ENCODE data around the gene HEG1. TPM values are rescaled to one million over a fixed set of nuclear protein-coding genes. Genes with fewer than 3 reads are reported as not detected.
"Not testable (repeated sequence)": the region's sequence is repeated elsewhere in the genome, so short reads cannot be mapped to it uniquely, and the experiment has no call there.

HEG1 gene
- total RNA-seq, 2 donors from 2014 or later = 202 to 210 TPM

DNA sequence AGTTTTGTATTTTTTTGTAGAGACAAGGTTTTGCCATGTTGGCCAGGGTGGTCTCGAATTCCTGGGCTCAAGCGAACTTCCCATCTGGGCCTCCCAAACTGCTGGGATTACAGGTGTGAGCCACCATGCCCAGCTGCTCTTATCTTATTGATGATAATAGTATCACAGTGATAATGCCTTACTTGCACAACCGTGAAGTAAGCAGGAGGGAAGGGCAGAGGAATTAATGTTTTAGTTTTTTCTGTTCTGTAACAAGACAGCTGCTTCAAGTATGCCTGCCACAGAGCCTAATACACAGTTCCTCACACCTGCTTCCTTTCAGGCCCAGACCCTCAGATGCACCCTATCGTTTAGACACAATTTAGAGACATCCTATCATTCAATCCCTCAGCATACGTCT, 95.1 kb downstream of the HEG1 start:
- peaks cover 0 to 20% of the 10 kb centered on the region in 2 donors for H3K4me1 ChIP-seq
- H3K4me3 ChIP-seq = no peak overlapping the region
- no peaks in the 10 kb centered on the region for H3K9me3 ChIP-seq
- H3K27ac ChIP-seq = no peak overlapping the region
- TF ChIP-seq, protein P1, sequence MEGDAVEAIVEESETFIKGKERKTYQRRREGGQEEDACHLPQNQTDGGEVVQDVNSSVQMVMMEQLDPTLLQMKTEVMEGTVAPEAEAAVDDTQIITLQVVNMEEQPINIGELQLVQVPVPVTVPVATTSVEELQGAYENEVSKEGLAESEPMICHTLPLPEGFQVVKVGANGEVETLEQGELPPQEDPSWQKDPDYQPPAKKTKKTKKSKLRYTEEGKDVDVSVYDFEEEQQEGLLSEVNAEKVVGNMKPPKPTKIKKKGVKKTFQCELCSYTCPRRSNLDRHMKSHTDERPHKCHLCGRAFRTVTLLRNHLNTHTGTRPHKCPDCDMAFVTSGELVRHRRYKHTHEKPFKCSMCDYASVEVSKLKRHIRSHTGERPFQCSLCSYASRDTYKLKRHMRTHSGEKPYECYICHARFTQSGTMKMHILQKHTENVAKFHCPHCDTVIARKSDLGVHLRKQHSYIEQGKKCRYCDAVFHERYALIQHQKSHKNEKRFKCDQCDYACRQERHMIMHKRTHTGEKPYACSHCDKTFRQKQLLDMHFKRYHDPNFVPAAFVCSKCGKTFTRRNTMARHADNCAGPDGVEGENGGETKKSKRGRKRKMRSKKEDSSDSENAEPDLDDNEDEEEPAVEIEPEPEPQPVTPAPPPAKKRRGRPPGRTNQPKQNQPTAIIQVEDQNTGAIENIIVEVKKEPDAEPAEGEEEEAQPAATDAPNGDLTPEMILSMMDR (IDR thresholded peaks at IDR 0.05) = no peak
- H3K27me3 ChIP-seq = no peaks in the 10 kb centered on the region
- no peak for DNase-seq (ENCODE audit: low spot score)
- no peaks in the 10 kb centered on the region for H3K36me3 ChIP-seq

DNA sequence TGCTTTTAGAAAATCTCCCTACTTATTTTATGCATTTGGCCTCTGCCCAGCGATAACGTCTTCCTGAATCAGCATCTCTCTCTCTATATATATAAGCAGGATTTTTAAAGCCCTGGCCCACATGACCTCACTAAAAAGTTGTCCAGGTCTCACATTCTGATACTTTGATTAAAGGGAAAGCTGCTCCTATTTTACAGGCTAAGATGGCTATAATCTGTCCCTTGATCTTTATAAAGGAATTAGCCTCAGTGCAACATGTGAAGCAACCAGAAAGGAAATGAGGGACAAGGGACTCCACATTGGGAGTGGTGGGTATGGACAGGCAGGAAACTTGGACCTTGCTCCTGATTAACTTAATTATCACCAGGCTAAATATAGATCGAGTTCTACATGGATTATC, 95.7 kb downstream of the HEG1 start:
- H3K27ac ChIP-seq = no peak overlapping the region
- no peaks in the 10 kb centered on the region for H3K36me3 ChIP-seq
- H3K9me3 ChIP-seq = no peaks in the 10 kb centered on the region
- no peak for DNase-seq (ENCODE audit: low spot score)
- H3K27me3 ChIP-seq = no peaks in the 10 kb centered on the region
- TF ChIP-seq, protein P1 (IDR thresholded peaks at IDR 0.05) = no peak
- H3K4me1 ChIP-seq = peaks cover 0 to 19% of the 10 kb centered on the region in 2 donors
- no peak overlapping the region for H3K4me3 ChIP-seq

DNA sequence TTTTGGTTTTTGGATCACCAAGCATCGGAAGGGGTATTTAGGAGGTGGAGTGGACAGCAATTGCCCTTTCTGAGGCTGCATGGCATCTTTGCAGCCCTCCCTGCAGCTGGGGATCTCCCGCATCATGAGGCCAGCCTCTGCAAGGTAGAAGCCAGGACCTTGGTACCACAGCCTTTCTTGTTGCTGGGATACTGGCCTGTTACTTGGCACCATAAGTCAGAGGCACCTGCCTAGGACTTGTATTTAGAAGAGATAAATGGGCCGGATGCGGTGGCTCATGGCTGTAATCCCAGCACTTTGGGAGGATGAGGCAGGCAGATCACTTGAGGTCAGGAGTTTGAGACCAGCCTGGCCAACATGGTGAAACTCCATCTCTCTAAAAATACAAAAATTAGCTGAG, 97.8 kb downstream of the HEG1 start:
- H3K4me1 ChIP-seq; H3K36me3 ChIP-seq; H3K27me3 ChIP-seq; H3K9me3 ChIP-seq; H3K4me3 ChIP-seq; DNase-seq (ENCODE audit: low spot score); H3K27ac ChIP-seq: not testable (repeated sequence)

DNA sequence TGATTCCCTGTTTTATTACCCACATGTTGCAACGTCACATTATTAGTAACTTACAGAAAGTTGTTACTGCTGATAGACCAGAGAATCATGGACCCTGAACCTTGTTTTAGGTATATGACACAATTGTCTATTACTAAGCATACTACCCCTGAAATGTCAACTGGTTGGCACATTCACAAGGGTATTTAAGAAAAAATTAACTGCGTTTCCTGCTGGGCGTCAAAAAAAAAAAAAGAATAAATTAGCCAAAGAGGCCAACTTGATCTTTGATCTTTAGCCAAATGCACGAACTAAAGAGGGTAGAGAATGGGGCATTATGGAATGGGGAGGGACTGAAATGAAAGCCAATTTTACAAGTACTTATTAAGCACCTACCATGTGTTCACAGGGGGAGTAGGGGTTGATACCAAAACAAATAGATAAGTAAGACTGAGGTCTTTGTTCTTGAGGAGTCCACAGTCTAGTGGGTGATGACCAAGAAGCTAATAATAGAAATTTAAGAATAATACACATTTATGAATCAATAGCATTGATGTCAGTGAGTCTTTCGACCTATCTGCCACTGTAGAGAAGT, 103.4 kb downstream of the HEG1 start:
- no peaks in the 10 kb centered on the region for H3K4me1 ChIP-seq
- TF ChIP-seq, protein P1 (IDR thresholded peaks at IDR 0.05) = no peak
- DNase-seq (ENCODE audit: low spot score) = no peak
- no peak overlapping the region for H3K27ac ChIP-seq
- no peaks in the 10 kb centered on the region for H3K36me3 ChIP-seq
- no peaks in the 10 kb centered on the region for H3K27me3 ChIP-seq
- no peak overlapping the region for H3K4me3 ChIP-seq
- no peaks in the 10 kb centered on the region for H3K9me3 ChIP-seq

DNA sequence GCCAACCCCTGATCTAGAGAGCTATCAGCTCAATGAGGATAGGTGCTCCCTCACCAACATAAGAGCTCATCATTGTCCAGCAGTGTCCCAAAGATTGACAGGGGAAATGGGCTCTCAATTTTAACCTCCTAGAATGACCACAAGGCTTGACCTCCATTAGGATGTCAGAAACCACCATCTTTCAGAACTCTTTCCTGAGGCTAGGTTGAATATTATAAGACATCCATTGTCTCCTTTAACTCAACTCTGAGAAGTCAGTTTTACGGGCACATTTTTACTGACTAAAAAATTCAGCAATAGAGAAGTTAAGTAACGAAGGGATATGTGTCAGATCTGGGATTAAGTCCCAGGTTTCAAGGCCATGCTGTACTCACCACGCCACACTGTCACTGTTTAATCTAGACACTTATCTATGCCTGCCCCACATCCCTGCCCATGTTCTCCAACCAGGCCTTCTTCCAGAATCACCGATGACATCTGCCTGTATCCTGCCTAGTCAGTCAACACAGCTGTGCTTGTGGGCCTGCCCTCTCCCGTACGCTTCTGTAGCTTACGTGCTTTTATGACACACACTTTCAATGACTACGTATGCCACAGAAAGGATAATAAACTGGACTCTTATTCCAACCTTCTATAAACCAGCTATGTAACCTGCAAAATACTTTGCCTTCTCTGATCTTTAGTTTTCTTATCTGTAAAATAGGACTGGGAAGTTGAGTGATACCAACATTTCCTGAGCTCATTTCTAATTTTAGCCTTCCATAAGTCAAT, 104.1 kb downstream of the HEG1 start:
- no peaks in the 10 kb centered on the region for H3K27me3 ChIP-seq
- H3K36me3 ChIP-seq = no peaks in the 10 kb centered on the region
- DNase-seq (ENCODE audit: low spot score) = no peak
- TF ChIP-seq, protein P1 (IDR thresholded peaks at IDR 0.05) = no peak
- H3K9me3 ChIP-seq = no peaks in the 10 kb centered on the region
- H3K27ac ChIP-seq = no peak overlapping the region
- H3K4me3 ChIP-seq = no peak overlapping the region
- H3K4me1 ChIP-seq = no peaks in the 10 kb centered on the region

DNA sequence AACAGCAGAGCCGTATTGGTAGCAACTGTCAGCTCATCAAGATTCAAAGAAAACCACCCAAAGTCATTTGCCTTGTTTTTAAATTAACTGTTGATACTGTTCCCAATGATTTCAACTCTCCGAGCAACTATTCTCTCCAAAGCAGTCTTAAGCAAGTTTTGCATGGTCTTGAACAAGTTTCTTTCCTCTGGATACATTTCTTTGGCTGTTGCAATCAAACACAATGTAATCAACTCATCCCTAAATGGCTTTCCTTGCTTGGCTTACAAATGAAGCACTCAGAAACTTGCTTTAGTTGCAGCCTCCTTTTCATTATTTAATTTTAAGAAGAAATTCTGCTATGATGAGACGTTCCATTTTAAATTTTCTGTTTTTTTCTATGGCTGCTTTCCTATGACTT, 105.8 kb downstream of the HEG1 start:
- no peaks in the 10 kb centered on the region for H3K36me3 ChIP-seq
- H3K4me3 ChIP-seq = no peak overlapping the region
- TF ChIP-seq, protein P1 (IDR thresholded peaks at IDR 0.05) = no peak
- H3K27ac ChIP-seq = no peak overlapping the region
- no peak for DNase-seq (ENCODE audit: low spot score)
- no peaks in the 10 kb centered on the region for H3K9me3 ChIP-seq
- H3K27me3 ChIP-seq = no peaks in the 10 kb centered on the region
- no peaks in the 10 kb centered on the region for H3K4me1 ChIP-seq

Measured in right atrium auricular region (tissue), 2 donors.